GM13977 (cell line): Measurements from ENCODE around the gene MAP4K1.

Experiments used
- DNase-seq: peaks from one replicate; pipeline ENCODE4 v3.0.0; 2012; ENCODE audit warnings: low spot score
- CTCF ChIP-seq: IDR thresholded peaks from 2 replicates; pipeline ENCODE4 v1.5.1; 2012; ENCODE audit warnings: mild to moderate bottlenecking, control low read depth; ENCODE audit not compliant: insufficient read depth; ENCODE audit errors: extremely low read depth, missing control alignments
- in situ Hi-C: fragments of 300-500 bp; cut with MboI; formaldehyde crosslinking; loops from one replicate; pipeline ENCODE4 v1.12.0; 2022; ENCODE audit warnings: low sequenced_read_pairs, low pct_unique_long_range_greater_than_20kb, mixed read lengths, inconsistent platforms; ENCODE audit not compliant: unreplicated experiment

MAP4K1 gene

GRCh38 chr19:38545596-38545995 lies 72.2 kb downstream of the MAP4K1 start:
- TF ChIP-seq CTCF, result no peak
- DNase-seq, result no peak
- in situ Hi-C loops, result loop anchor here (5.0 kb wide), 1 partner anchor 87 kb away; no protein-coding TSS in a partner anchor

- peak; percentile 49 for TF ChIP-seq CTCF
- in situ Hi-C loops, result loop anchor here (5.0 kb wide), 1 partner anchor 88 kb away; no protein-coding TSS in a partner anchor
- no peak for DNase-seq
Observed at GRCh38 chr19:38544569-38545315, 73.0 kb downstream of the MAP4K1 start.

GRCh38 chr19:38543807-38544568 lies 73.8 kb downstream of the MAP4K1 start:
- in situ Hi-C loops, result no loop called here

GRCh38 chr19:38543286-38543806 lies 74.4 kb downstream of the MAP4K1 start:
- in situ Hi-C loops, result no loop called here
- TF ChIP-seq CTCF, result no peak

More at GRCh38 chr19:38543807-38544568, 73.8 kb downstream of the MAP4K1 start:
- peak; percentile 82 for DNase-seq
- no peak for TF ChIP-seq CTCF

GRCh38 chr19:38542040-38542439 lies 75.7 kb downstream of the MAP4K1 start:
- no peak for TF ChIP-seq CTCF
- no peak for DNase-seq
- in situ Hi-C loops, result no loop called here

More at GRCh38 chr19:38543286-38543806, 74.4 kb downstream of the MAP4K1 start:
- DNase-seq, result no peak

GRCh38 chr19:38539751-38540150 lies 78.0 kb downstream of the MAP4K1 start:
- in situ Hi-C loops, result no loop called here
- no peak for DNase-seq
- TF ChIP-seq CTCF, result no peak
